Gastroesophageal sphincter (tissue), 3 donors: Measurements from ENCODE around the gene CA4.

Experiments used
- EP300 ChIP-seq: sonication (generic); formaldehyde crosslinking; IDR thresholded peaks from one replicate; pipeline ENCODE4 v1.6.1; 2017; ENCODE audit warnings: antibody characterized with exemption, mild to moderate bottlenecking
- POLR2A ChIP-seq, 2 donors: fragments of 450-650 bp; IDR thresholded peaks; one replicate each; pipeline ENCODE4 v1.6.1; 2017; ENCODE audit warnings: antibody characterized with exemption in 2 of 2, mild to moderate bottlenecking in 2 of 2, moderate library complexity in 1 of 2
- POLR2AphosphoS5 ChIP-seq: sonication (generic); formaldehyde crosslinking; IDR thresholded peaks from one replicate; pipeline ENCODE4 v1.6.1; 2017; ENCODE audit warnings: antibody characterized with exemption
- TF ChIP-seq, protein P1 (sequence below), 4 experiments: fragments of 200-600 bp in 2 of 4; fragments of 450-650 bp in 2 of 4; sonication (generic) in 1 of 4; IDR thresholded peaks; one replicate each; pipeline ENCODE4 v1.5.1; 2017 to 2019; ENCODE audit warnings: antibody characterized with exemption in 4 of 4, mild to moderate bottlenecking in 2 of 4, moderate library complexity in 2 of 4

DNA sequence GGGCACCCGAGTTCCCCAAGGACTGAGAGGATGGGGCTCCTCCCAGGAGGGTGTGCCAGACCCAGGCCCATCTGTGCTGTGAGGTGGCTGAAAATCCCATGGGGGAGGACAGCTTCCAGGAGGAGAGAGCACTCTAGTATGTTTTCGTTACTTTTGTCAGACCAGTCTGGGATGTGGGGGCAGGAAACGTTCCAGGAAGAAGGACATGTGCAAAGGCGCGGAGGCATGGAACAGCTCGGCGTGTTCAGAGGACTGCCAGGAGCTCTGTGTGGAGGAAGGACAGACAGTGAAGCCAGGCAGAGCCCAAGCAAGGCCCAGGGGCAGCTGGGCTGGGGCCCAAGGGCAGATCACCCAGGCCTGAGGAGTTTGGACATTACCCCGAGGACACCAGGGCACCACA lies 7.0 kb downstream of the CA4 start:
- TF ChIP-seq, protein P1, sequence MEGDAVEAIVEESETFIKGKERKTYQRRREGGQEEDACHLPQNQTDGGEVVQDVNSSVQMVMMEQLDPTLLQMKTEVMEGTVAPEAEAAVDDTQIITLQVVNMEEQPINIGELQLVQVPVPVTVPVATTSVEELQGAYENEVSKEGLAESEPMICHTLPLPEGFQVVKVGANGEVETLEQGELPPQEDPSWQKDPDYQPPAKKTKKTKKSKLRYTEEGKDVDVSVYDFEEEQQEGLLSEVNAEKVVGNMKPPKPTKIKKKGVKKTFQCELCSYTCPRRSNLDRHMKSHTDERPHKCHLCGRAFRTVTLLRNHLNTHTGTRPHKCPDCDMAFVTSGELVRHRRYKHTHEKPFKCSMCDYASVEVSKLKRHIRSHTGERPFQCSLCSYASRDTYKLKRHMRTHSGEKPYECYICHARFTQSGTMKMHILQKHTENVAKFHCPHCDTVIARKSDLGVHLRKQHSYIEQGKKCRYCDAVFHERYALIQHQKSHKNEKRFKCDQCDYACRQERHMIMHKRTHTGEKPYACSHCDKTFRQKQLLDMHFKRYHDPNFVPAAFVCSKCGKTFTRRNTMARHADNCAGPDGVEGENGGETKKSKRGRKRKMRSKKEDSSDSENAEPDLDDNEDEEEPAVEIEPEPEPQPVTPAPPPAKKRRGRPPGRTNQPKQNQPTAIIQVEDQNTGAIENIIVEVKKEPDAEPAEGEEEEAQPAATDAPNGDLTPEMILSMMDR (IDR thresholded peaks at IDR 0.05) = no peak
- no peak for TF ChIP-seq POLR2A (IDR thresholded peaks at IDR 0.05)
- TF ChIP-seq EP300 = no peak
- TF ChIP-seq POLR2AphosphoS5 = no peak
